Muscle layer of colon (tissue), 2 donors: ENCODE data around the gene SYPL1.

Source experiments
- H3K27ac ChIP-seq: one replicate; pipeline ENCODE4 v1.7.0; 2013; ENCODE audit warnings: low read depth, mild to moderate bottlenecking, low read length, moderate library complexity
- H3K27me3 ChIP-seq, 2 donors: one replicate each; pipeline ENCODE4 v1.7.0; 2013; ENCODE audit warnings: low read length in 2 of 2, mild to moderate bottlenecking in 2 of 2; ENCODE audit not compliant: insufficient read depth in 2 of 2, control insufficient read depth in 1 of 2
- H3K36me3 ChIP-seq: one replicate; pipeline ENCODE4 v1.7.0; 2013; ENCODE audit warnings: mild to moderate bottlenecking, low read length; ENCODE audit not compliant: insufficient read depth
- H3K4me1 ChIP-seq: one replicate; pipeline ENCODE4 v1.7.0; 2013; ENCODE audit warnings: mild to moderate bottlenecking, low read length; ENCODE audit not compliant: insufficient read depth
- H3K4me3 ChIP-seq, 2 donors: one replicate each; pipeline ENCODE4 v1.7.0; 2013; ENCODE audit warnings: low read length in 2 of 2, low read depth in 1 of 2, mild to moderate bottlenecking in 1 of 2, moderate library complexity in 1 of 2
- H3K9ac ChIP-seq: one replicate; pipeline ENCODE4 v1.7.0; 2013; ENCODE audit warnings: low read length
- H3K9me3 ChIP-seq: one replicate; pipeline ENCODE4 v1.7.0; 2013; ENCODE audit warnings: mild to moderate bottlenecking, low read length
- donor health status: abdominal sarcoma.
- donor health status: Adenocarcinoma of cecum.

The SYPL1 gene

GRCh38 chr7:106112118-106112971 lies at the start of gene SYPL1:
Gene SYPL1 (minus strand): TSS chr7:106112312. CDS start chr7:106112208, 104 bp downstream.
- H3K4me3 ChIP-seq: peak within 1 kb of the TSS; percentile 67 to 68
- no peaks in the 10 kb centered on the region for H3K27me3 ChIP-seq
- H3K9ac ChIP-seq: peak within 1 kb of the TSS; percentile 69
- H3K4me1 ChIP-seq: peaks cover 33% of the 10 kb centered on the region
- no peaks in the 10 kb centered on the region for H3K9me3 ChIP-seq
- H3K36me3 ChIP-seq: no peaks in the 10 kb centered on the region
- H3K27ac ChIP-seq: peak within 1 kb of the TSS; percentile 97

DNA sequence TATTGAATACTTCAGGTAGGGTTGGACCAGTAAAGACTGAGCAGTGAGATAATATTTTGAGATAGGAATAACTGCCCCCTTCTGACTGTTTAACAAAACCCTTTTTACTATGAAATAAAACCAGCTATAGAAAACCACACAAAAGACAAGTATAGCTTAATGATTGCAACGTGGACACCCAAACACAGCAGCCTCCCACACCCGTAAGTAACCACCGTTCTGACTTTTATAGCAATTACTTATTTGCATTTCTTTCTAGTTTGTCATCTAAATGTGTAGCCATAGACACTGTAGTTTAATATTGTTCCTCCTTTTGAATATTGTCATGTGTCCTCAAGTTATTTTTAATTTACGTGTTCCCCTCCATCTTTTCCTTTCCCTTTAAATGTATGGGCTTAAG lies 42.9 kb upstream of the SYPL1 start:
- H3K9me3 ChIP-seq: no peaks in the 10 kb centered on the region
- H3K27ac ChIP-seq: no peak overlapping the region
- H3K9ac ChIP-seq: no peak overlapping the region
- H3K4me1 ChIP-seq: peaks cover 13% of the 10 kb centered on the region
- no peaks in the 10 kb centered on the region for H3K27me3 ChIP-seq
- H3K36me3 ChIP-seq: no peaks in the 10 kb centered on the region
- no peak overlapping the region for H3K4me3 ChIP-seq

DNA sequence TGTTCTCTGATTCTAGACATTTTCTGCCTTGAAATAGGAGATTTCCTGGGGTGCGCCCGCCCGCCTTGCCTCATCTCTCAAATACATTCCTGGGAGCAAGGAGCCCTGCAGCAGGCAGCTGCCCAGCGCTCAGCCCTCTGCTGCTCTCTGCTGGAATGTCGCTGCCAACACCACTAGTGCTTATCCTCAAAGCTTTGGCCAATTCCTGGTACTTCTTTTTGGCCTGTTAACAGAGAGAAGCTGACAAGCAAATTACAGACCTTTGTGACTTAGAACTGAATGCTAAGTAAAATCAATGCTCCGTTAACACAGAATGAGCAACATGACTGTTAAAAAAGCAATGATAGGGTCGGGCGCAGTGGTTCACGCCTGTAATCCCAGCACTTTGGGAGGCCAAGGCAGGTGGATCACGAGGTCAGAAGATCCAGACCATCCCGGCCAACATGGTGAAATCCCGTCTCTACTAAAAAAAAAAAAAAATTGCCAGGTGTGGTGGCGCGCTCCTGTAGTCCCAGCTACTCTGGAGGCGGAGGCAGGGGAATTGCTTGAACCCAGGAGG lies 41.9 kb upstream of the SYPL1 start:
- Histone ChIP-seq H3K27ac (no peak overlapping the region), H3K27me3 (no peaks in the 10 kb centered on the region), H3K4me3 (no peak overlapping the region), H3K4me1 (peaks cover 13% of the 10 kb centered on the region), H3K9ac (no peak overlapping the region), H3K9me3 (no peaks in the 10 kb centered on the region), H3K36me3 (no peaks in the 10 kb centered on the region)

GRCh38 chr7:106152313-106152665 lies 40.2 kb upstream of the SYPL1 start:
- no peak overlapping the region for H3K27ac ChIP-seq

DNA sequence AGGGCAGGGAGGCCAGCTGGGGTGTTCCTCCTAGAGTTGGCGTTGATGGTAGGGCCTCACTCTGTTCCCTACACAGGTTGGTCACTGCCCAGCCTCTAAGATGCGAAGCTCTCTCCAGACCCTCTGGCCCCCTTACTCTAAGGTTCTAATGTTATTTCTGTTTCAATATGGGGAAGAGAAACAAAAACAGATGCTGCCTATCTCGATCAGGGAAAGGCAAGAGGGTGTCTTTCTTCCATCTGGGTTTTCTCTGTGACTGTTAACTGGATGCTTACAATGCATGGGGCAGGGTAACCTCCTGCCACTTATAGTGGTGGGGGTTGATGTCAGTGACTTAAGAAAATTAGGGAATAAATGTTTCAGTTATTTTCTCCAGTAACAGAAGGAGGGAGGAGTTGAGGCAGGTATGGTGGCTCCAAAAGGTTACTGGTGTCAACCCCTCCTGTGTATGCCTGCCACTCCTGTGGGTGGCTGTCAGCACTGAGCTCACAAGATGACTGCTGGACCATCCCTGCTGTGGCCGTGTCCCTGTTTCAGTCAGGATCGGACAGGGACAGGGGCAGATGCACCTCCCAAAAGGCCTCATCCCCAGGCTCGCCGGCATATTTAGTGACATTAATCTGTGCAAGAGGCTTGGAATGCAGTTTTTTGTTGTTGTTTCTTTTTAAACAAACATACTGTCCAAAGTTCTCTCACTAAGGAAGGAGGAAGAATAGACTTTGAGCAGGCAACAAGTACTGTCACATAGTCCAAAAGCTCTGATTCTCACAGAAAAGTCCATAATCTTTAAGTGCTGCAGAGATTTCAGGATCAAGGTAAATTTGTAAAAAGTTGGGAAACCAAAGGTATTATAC lies 39.6 kb upstream of the SYPL1 start:
- Histone ChIP-seq H3K4me1 (peaks cover 13% of the 10 kb centered on the region), H3K27me3 (no peaks in the 10 kb centered on the region), H3K9ac (no peak overlapping the region), H3K36me3 (no peaks in the 10 kb centered on the region), H3K4me3 (no peak overlapping the region), H3K27ac (no peak overlapping the region), H3K9me3 (no peaks in the 10 kb centered on the region)

More at GRCh38 chr7:106152313-106152665, 40.2 kb upstream of the SYPL1 start:
- H3K27me3 ChIP-seq: no peaks in the 10 kb centered on the region
- H3K9ac ChIP-seq: no peak overlapping the region
- H3K4me1 ChIP-seq: peaks cover 13% of the 10 kb centered on the region
- no peaks in the 10 kb centered on the region for H3K9me3 ChIP-seq
- H3K4me3 ChIP-seq: no peak overlapping the region
- H3K36me3 ChIP-seq: no peaks in the 10 kb centered on the region

DNA sequence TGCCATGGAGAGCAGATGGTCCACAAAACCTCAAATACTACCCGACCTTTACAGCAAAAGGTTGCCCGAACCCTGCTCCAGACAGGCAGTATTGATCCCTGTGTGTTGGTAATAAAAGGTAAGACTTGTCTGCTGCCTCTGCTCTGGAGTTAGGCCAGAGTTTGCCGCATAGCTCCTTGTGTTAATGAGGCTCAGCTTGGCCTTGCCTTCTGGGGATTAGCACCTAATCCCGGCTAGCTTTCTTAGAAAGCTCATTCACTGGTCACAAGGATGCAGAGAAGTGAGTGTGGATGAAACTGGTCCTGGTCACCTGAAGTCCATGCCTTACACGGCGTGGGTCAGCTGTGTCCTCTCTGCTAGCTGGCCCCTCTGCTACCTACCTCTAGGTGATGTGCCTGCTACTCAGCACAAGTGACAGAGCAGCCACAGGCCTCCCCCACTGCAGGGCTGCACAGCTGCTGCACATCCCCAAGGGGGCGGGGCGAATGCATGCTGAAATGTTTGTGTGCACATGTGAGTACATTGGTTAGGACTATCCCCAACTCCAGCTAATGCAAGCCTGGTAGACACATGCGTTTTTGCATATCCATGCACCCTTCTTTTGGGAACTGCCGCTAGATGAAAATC lies 31.7 kb upstream of the SYPL1 start:
- Histone ChIP-seq H3K36me3 (no peaks in the 10 kb centered on the region), H3K27me3 (no peaks in the 10 kb centered on the region), H3K4me3 (no peak overlapping the region), H3K9ac (no peak overlapping the region), H3K9me3 (no peaks in the 10 kb centered on the region), H3K27ac (no peak overlapping the region), H3K4me1 (peaks cover 23% of the 10 kb centered on the region)

DNA sequence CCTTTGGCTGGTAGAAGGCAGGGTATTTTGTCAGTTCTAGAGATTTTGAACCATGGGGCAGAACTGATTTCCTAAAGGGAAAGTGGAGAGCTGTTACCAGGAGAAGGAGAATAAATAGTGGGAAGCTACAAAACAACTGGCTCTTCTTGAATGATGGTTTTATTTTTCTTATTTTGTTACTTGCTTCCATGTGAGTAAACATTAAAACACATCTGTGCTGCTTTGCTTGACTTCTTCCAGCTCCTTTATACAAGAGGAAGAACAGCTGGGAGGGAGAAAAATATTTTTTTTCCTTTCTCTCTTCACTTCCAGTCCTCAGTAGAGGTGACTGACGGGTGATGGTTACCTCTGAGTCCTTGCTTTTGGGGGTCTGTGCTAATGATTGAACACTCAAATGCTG lies 30.0 kb upstream of the SYPL1 start:
- Histone ChIP-seq H3K27me3 (no peaks in the 10 kb centered on the region), H3K9me3 (no peaks in the 10 kb centered on the region), H3K4me1 (peaks cover 25% of the 10 kb centered on the region), H3K27ac (no peak overlapping the region), H3K9ac (no peak overlapping the region), H3K36me3 (no peaks in the 10 kb centered on the region), H3K4me3 (no peak overlapping the region)

- Histone ChIP-seq H3K4me1 (peaks cover 25% of the 10 kb centered on the region), H3K9ac (no peak overlapping the region), H3K9me3 (no peaks in the 10 kb centered on the region), H3K36me3 (no peaks in the 10 kb centered on the region), H3K27ac (peak overlapping the region; percentile 65), H3K27me3 (no peaks in the 10 kb centered on the region), H3K4me3 (no peak overlapping the region)
Measured at GRCh38 chr7:106140406-106141173, 28.5 kb upstream of the SYPL1 start.

DNA sequence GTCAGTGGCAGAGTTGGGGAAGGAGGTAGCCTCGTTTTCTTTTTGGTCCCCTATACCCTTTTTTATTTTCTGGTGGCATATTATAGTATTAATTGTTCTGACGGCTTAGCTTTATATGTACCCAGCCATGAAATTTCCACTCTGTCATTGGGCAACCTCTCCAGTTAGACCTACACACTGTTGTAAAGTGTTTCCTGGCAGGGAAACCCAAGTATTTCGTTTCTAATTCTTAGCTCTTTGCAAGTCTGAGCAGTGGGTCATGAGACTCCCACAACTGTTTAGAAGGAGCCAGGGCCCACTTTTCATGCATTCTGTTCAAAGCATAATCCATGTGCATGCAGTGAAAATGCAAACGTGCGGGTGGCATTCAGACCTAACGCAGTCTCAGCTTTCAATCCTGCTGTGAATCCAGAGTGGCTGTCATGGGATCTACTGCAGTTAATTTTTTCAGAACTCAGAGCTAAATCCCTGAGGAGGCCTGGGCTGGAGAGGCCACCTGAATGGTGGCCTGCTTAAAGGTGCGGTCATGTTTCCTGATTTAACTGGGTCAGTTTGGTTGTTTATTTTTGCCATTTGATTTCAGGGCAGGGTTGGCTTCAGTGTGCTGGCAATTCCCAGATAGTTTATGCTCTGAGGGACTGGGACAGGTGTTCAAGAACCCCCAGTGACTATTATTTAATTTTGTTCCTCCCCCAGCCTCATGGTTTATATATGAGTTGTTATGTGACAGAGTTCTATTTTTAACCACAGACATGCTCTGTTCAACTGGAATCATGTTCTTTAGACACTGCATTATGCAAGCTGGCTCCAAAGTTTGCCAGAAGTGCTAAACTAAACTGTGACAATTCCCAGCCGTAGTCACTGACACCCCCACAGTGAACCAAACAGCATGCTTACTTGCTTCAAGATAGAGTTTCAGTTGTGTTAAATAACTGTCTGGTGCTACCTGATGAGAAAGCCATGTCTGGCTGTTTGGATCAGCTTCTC lies 27.4 kb upstream of the SYPL1 start:
- Histone ChIP-seq H3K9me3 (no peaks in the 10 kb centered on the region), H3K4me1 (peaks cover 25% of the 10 kb centered on the region), H3K4me3 (no peak overlapping the region), H3K27ac (peak overlapping the region; percentile 65), H3K36me3 (no peaks in the 10 kb centered on the region), H3K27me3 (no peaks in the 10 kb centered on the region), H3K9ac (no peak overlapping the region)

DNA sequence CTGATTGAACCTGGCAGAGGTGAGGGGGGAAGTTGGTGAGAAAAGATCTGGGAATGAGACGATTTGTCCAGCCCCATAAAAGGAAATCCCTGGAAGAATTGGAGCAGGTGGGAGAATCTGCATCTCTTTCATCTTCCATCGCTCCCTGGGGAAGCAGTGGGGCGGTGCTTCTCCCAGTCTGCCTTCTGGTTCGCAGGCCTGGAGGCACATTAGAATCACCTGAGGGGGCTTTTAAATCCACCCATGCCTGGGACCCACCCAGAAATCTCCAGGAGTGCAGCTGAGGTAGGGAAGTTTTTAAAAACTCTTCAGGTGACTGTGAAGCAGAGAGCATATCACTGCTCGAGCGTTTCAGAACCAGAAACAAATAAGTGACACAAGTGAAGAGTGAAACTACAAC lies 26.7 kb upstream of the SYPL1 start:
- H3K9ac ChIP-seq: no peak overlapping the region

More for the DNA sequence above, 26.7 kb upstream of the SYPL1 start:
- H3K27ac ChIP-seq: no peak overlapping the region
- H3K9me3 ChIP-seq: no peaks in the 10 kb centered on the region
- peaks cover 25% of the 10 kb centered on the region for H3K4me1 ChIP-seq
- no peaks in the 10 kb centered on the region for H3K27me3 ChIP-seq
- no peak overlapping the region for H3K4me3 ChIP-seq
- no peaks in the 10 kb centered on the region for H3K36me3 ChIP-seq
